ENCODE data around the gene MTX1. TPM values are rescaled to one million over a fixed set of nuclear protein-coding genes. Genes with fewer than 3 reads are reported as not detected.

MTX1 gene
- total and polyA plus RNA-seq, 9 of the 15 experiments (the other 6 are each of a cell fraction or from before 2014, with no cell fraction given) = 29.1 to 98.4 (median 66.9) TPM

GRCh38 chr1:155250633-155251449, 42.3 kb downstream of the MTX1 start (continued):
- TF ChIP-seq ARID4B (CRISPR knock-in tag; IDR thresholded peaks at IDR 0.05) (peak; percentile 33; the same call in 1 of the 2 replicates), SOX6 (IDR thresholded peaks at IDR 0.05) (peak; percentile 58; the same call in 1 of the 2 replicates), SIX5 (IDR thresholded peaks at IDR 0.05; ENCODE audit: borderline replicate concordance in 1 of 2, insufficient read depth in 1 of 2, low read depth in 1 of 2, low read length in 2 of 2) (no peak), HSF4 (CRISPR knock-in tag; IDR thresholded peaks at IDR 0.05; ENCODE audit: borderline replicate concordance) (no peak), RAD21 (CRISPR knock-in tag; conservative IDR thresholded peaks at IDR 0.05 in 1 of 2, IDR thresholded peaks at IDR 0.05 in 1 of 2) (peak; percentile 93 to 97), ZNF41 (CRISPR knock-in tag; conservative IDR thresholded peaks at IDR 0.05) (no peak), MXD1 (CRISPR knock-in tag; IDR thresholded peaks at IDR 0.05; ENCODE audit: borderline replicate concordance, poor library complexity, severe bottlenecking) (no peak), ZNF655 (CRISPR knock-in tag; IDR thresholded peaks at IDR 0.05) (no peak), ZBTB33 (CRISPR knock-in tag; IDR thresholded peaks at IDR 0.05) (peak; percentile 79), TCF15 (CRISPR knock-in tag; IDR thresholded peaks at IDR 0.05) (no peak), CLOCK (CRISPR knock-in tag; IDR thresholded peaks at IDR 0.05; ENCODE audit: borderline replicate concordance) (no peak)

Data from K562 (cell line).